GM12873 (cell line): ENCODE measurements around the gene CENPP.

Source experiments
- CTCF ChIP-seq: IDR thresholded peaks from 2 replicates; pipeline ENCODE4 v1.5.1; 2012; ENCODE audit warnings: low read depth, mild to moderate bottlenecking, moderate library complexity, low read length, control low read depth; ENCODE audit not compliant: insufficient read depth; ENCODE audit errors: missing control alignments

The CENPP gene

GRCh38 chr9:92592946-92593861 is 267.5 kb downstream of the CENPP start:
- no peak for TF ChIP-seq CTCF

GRCh38 chr9:92595930-92596329 is 270.2 kb downstream of the CENPP start:
- no peak for TF ChIP-seq CTCF

- TF ChIP-seq CTCF = no peak
Observed at GRCh38 chr9:92598382-92598781, 272.6 kb downstream of the CENPP start.

- TF ChIP-seq CTCF = no peak
Observed at GRCh38 chr9:92599938-92600461, 274.2 kb downstream of the CENPP start.

GRCh38 chr9:92600462-92601261 is 274.9 kb downstream of the CENPP start:
- no peak for TF ChIP-seq CTCF

GRCh38 chr9:92601451-92601850 is 275.7 kb downstream of the CENPP start:
- no peak for TF ChIP-seq CTCF

GRCh38 chr9:92602413-92602812 is 276.7 kb downstream of the CENPP start:
- TF ChIP-seq CTCF = no peak
